Measurements from ENCODE around the gene UTS2R.
"Not testable (repeated sequence)": the region's sequence is repeated elsewhere in the genome, so short reads cannot be mapped to it uniquely, and the experiment has no call there.

The UTS2R gene

GRCh38 chr17:82412081-82412480 is 40.5 kb downstream of the UTS2R start:
- H3K4me1 Mint-ChIP-seq (ENCODE audit: low read depth in 2 of 2): not testable (repeated sequence)

DNA sequence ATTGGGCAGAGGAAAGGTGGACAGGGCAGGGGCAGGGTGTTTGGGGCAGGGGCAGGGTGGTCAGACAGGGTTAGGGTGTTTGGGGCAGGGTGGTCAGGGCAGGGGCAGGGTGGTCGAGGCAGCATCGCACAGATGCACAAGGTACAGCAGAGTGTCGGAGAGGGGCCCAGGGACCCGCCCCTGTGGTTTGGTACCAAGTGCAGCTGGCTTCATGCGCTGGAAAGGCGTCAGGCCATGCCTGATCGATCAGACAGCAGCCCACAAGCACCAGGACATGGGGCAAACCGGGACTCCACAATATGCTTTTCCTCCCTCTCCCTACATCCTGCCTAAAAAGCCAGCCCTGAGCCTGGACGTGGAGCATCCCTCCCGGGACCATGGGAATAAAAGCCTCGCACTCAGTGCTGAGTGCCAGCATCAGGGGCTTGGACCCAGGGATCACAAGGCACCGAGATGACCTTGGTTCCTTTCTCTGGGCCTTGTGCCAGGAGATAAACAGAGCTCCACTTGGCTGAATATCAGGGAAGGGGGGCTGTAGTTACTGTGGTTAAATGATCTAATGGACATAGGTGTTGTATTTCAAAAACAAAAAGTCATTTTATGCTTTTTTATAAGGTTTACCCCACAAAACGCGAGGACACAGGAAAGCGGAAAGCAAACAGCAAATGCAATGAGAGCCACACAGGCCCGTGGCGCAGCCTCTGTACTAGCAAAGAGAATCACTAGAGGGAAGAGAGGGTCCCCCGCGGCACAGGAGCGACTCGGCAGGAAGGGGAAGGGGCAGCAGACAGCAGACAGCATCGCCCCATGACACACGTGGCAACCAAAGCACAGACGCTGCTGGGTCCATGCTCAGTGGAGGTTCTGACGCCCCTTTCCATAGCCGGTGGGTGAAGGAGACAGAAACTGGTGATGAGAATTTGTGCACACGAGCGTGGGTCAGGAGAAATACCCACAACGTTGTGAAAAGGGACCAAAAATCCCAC is 41.3 kb downstream of the UTS2R start:
- DNase-seq: no peak
- Mint-ChIP-seq H3K4me1 (ENCODE audit: low read depth in 2 of 2) (peaks cover 7 to 10% of the 10 kb centered on the region in 2 donors), H3K27ac (no peak overlapping the region), H3K9me3 (no peaks in the 10 kb centered on the region), H3K36me3 (ENCODE audit: insufficient read depth) (peaks cover 12% of the 10 kb centered on the region), H3K27me3 (no peaks in the 10 kb centered on the region), H3K4me3 (no peak overlapping the region)
- ATAC-seq (replicated peaks): no peak

More at GRCh38 chr17:82412081-82412480, 40.5 kb downstream of the UTS2R start:
- not testable (repeated sequence) for H3K27me3 Mint-ChIP-seq; DNase-seq; H3K9me3 Mint-ChIP-seq; H3K4me3 Mint-ChIP-seq; ATAC-seq (replicated peaks); H3K27ac Mint-ChIP-seq
- peaks cover 11% of the 10 kb centered on the region for H3K36me3 Mint-ChIP-seq (ENCODE audit: insufficient read depth)

DNA sequence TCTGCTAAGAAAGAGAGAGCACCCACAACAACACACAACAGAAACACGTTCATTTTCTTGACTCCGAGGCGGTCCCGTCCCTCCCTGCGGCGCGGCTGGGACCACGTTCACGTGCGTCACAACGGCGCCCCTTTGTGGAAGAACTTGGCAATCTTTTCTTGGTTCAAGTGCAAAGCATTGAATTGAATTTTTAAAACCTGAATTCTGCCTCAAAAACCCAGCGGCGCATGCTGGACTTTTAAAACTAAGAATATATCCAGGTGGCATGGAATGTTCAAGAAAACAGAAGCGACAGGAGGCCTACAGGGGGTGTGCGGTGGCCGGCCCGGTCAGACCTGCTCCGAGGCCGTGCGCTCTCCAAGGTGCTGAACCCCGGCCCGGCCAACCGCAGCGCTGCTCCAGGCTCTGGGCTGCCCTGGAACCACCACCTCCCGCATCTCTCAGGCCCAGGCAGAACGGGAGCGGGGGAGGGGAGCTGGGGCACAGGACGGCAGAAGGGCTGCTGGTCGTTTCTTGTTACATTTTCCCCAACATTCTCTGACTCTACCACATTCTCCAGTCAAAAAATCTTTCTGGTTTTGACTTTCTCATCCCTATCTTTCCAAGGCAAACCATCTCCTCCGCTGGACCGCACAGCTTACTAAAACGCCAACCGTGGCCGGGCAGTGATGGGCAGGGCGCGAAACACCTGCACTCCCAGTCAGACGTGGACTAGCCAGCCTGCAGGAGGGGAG is 43.1 kb downstream of the UTS2R start:
- DNase-seq (peak; percentile 64 to 75 (median 65)), ATAC-seq (replicated peaks) (peak; percentile 18)
- Mint-ChIP-seq H3K4me3 (peak overlapping the region in 1 of 2 donors; percentile 34), H3K9me3 (no peaks in the 10 kb centered on the region), H3K4me1 (ENCODE audit: low read depth in 2 of 2) (peaks cover 8 to 10% of the 10 kb centered on the region in 2 donors), H3K27me3 (no peaks in the 10 kb centered on the region), H3K27ac (no peak overlapping the region), H3K36me3 (ENCODE audit: insufficient read depth) (peaks cover 10% of the 10 kb centered on the region)

GRCh38 chr17:82415336-82415735 is 43.8 kb downstream of the UTS2R start:
- DNase-seq (no peak), ATAC-seq (replicated peaks) (no peak)
- Mint-ChIP-seq H3K27me3 (no peaks in the 10 kb centered on the region), H3K4me1 (ENCODE audit: low read depth in 2 of 2) (peaks cover 12 to 13% of the 10 kb centered on the region in 2 donors), H3K9me3 (no peaks in the 10 kb centered on the region), H3K27ac (no peak overlapping the region), H3K4me3 (peak overlapping the region in 1 of 2 donors; percentile 34), H3K36me3 (ENCODE audit: insufficient read depth) (peaks cover 13% of the 10 kb centered on the region)

- Mint-ChIP-seq H3K4me3 (no peak overlapping the region), H3K36me3 (ENCODE audit: insufficient read depth) (peaks cover 18% of the 10 kb centered on the region), H3K9me3 (no peaks in the 10 kb centered on the region), H3K27ac (no peak overlapping the region), H3K27me3 (no peaks in the 10 kb centered on the region), H3K4me1 (ENCODE audit: low read depth in 2 of 2) (peaks cover 12 to 13% of the 10 kb centered on the region in 2 donors)
- DNase-seq (no peak), ATAC-seq (replicated peaks) (no peak)
Measured at GRCh38 chr17:82415786-82416185, 44.2 kb downstream of the UTS2R start.

- no peaks in the 10 kb centered on the region for H3K27me3 Mint-ChIP-seq
- ATAC-seq (replicated peaks) (no peak), DNase-seq (no peak)
- H3K27ac Mint-ChIP-seq: no peak overlapping the region
- H3K4me3 Mint-ChIP-seq: no peak overlapping the region
- peaks cover 18% of the 10 kb centered on the region for H3K36me3 Mint-ChIP-seq (ENCODE audit: insufficient read depth)
- H3K9me3 Mint-ChIP-seq: no peaks in the 10 kb centered on the region
- peaks cover 12 to 13% of the 10 kb centered on the region in 2 donors for H3K4me1 Mint-ChIP-seq (ENCODE audit: low read depth in 2 of 2)
Measured at GRCh38 chr17:82416264-82416663, 44.7 kb downstream of the UTS2R start.

- H3K27ac Mint-ChIP-seq: no peak overlapping the region
- peaks cover 12 to 13% of the 10 kb centered on the region in 2 donors for H3K4me1 Mint-ChIP-seq (ENCODE audit: low read depth in 2 of 2)
- no peaks in the 10 kb centered on the region for H3K9me3 Mint-ChIP-seq
- no peak overlapping the region for H3K4me3 Mint-ChIP-seq
- H3K27me3 Mint-ChIP-seq: no peaks in the 10 kb centered on the region
- peaks cover 22% of the 10 kb centered on the region for H3K36me3 Mint-ChIP-seq (ENCODE audit: insufficient read depth)
- ATAC-seq (replicated peaks) (no peak), DNase-seq (no peak)
Measured at GRCh38 chr17:82416771-82417170, 45.2 kb downstream of the UTS2R start.

GRCh38 chr17:82418001-82418986 is 46.7 kb downstream of the UTS2R start, which contains the start of the genes HEXD and OGFOD3:
Gene HEXD (plus strand): TSS chr17:82418347. CDS start chr17:82419800, 1,453 bp downstream.
Gene OGFOD3 (minus strand): TSS chr17:82418586. CDS start chr17:82418485, 101 bp downstream.
- H3K27ac Mint-ChIP-seq: peak within 1 kb of the TSS; percentile 25 to 83

DNA sequence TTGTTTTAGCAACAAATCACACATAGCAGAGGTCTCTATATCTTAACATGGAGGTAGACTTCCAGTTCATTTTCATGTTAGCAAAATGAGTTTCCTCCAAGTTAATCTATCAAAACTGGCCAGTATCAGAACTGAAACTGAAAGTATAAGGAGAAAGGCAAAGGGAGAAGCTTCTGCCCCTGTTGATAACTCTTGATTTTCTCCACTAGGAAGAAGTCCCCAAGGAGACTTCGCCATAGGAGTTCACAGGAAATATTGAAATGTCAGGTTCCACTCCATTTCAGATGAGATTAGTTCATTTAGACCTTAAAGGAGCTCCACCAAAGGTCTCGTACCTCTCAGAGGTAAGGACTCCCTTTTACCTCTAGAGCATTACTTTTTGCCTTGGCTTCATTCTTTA is 48.0 kb downstream of the UTS2R start:
- Mint-ChIP-seq H3K27me3 (no peaks in the 10 kb centered on the region), H3K4me1 (ENCODE audit: low read depth in 2 of 2) (peaks cover 8 to 20% of the 10 kb centered on the region in 2 donors), H3K27ac (peak overlapping the region in 1 of 2 donors; percentile 83), H3K4me3 (peak overlapping the region; percentile 73 to 81), H3K36me3 (ENCODE audit: insufficient read depth) (peaks cover 23% of the 10 kb centered on the region), H3K9me3 (no peaks in the 10 kb centered on the region)
- no peak for DNase-seq
- no peak for ATAC-seq (replicated peaks)

More at GRCh38 chr17:82418001-82418986, 46.7 kb downstream of the UTS2R start, which contains the start of the genes HEXD and OGFOD3:
- Mint-ChIP-seq H3K4me3 (peak within 1 kb of the TSS; percentile 73 to 81), H3K9me3 (no peaks in the 10 kb centered on the region), H3K36me3 (ENCODE audit: insufficient read depth) (peaks cover 27% of the 10 kb centered on the region), H3K27me3 (no peaks in the 10 kb centered on the region), H3K4me1 (ENCODE audit: low read depth in 2 of 2) (peaks cover 9 to 22% of the 10 kb centered on the region in 2 donors)
- ATAC-seq (replicated peaks): peak; percentile 85
- peak; percentile 79 to 87 (median 85) for DNase-seq

GRCh38 chr17:82424001-82424862 is 52.7 kb downstream of the UTS2R start:
- Mint-ChIP-seq H3K36me3 (ENCODE audit: insufficient read depth) (peaks cover 19% of the 10 kb centered on the region), H3K4me3 (no peak overlapping the region), H3K27me3 (no peaks in the 10 kb centered on the region), H3K4me1 (ENCODE audit: low read depth in 2 of 2) (peaks cover 11 to 22% of the 10 kb centered on the region in 2 donors), H3K9me3 (no peaks in the 10 kb centered on the region), H3K27ac (peak overlapping the region in 1 of 2 donors; percentile 7)
- DNase-seq: peak; percentile 44 to 60 (median 52)
- ATAC-seq (replicated peaks): peak; percentile 58

GRCh38 chr17:82424863-82425159 is 53.2 kb downstream of the UTS2R start:
- Mint-ChIP-seq H3K4me3 (no peak overlapping the region), H3K9me3 (no peaks in the 10 kb centered on the region), H3K27me3 (no peaks in the 10 kb centered on the region), H3K27ac (peak overlapping the region in 1 of 2 donors; percentile 7), H3K36me3 (ENCODE audit: insufficient read depth) (peaks cover 19% of the 10 kb centered on the region), H3K4me1 (ENCODE audit: low read depth in 2 of 2) (peaks cover 15 to 26% of the 10 kb centered on the region in 2 donors)
- ATAC-seq (replicated peaks) (no peak), DNase-seq (no peak)
